Loucy (cell line): Measurements from ENCODE around the gene AQP5.

Experiments used
- EZH2phosphoT487 ChIP-seq: fragments of 200-600 bp; IDR thresholded peaks from 2 replicates; pipeline ENCODE4 v1.6.1; 2018; ENCODE audit warnings: antibody characterized with exemption, mild to moderate bottlenecking, moderate library complexity, borderline replicate concordance
- TF ChIP-seq, protein P1 (sequence below): fragments of 200-600 bp; sonication (generic); conservative IDR thresholded peaks from 2 replicates; pipeline ENCODE4 v1.5.1; 2014; ENCODE audit warnings: mild to moderate bottlenecking, antibody characterized with exemption, low read length

DNA sequence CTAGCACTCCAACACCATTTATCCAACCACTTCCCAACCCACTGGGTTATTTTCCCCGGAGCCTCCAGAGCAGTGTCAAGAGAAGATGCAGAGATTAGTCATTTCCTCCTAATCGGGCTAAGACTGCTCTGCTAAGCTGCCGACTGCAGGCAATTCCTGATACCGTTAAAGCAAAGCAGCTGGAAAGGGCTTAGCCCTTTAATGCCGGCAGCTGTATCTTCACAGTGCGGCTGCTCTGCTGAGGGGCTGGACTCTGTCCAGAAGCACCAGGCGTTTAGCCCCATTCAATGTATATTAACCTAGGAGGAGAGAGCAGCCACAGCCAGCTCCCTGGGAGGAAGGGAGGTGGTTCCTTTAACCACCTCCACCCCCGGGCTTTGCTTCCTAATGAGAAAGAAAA is 22.2 kb downstream of the AQP5 start:
- TF ChIP-seq, protein P1, sequence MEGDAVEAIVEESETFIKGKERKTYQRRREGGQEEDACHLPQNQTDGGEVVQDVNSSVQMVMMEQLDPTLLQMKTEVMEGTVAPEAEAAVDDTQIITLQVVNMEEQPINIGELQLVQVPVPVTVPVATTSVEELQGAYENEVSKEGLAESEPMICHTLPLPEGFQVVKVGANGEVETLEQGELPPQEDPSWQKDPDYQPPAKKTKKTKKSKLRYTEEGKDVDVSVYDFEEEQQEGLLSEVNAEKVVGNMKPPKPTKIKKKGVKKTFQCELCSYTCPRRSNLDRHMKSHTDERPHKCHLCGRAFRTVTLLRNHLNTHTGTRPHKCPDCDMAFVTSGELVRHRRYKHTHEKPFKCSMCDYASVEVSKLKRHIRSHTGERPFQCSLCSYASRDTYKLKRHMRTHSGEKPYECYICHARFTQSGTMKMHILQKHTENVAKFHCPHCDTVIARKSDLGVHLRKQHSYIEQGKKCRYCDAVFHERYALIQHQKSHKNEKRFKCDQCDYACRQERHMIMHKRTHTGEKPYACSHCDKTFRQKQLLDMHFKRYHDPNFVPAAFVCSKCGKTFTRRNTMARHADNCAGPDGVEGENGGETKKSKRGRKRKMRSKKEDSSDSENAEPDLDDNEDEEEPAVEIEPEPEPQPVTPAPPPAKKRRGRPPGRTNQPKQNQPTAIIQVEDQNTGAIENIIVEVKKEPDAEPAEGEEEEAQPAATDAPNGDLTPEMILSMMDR, result no peak
- TF ChIP-seq EZH2phosphoT487, result no peak
